ENCODE measurements around the gene SLC23A1.
"Not testable (repeated sequence)": the region's sequence is repeated elsewhere in the genome, so short reads cannot be mapped to it uniquely, and the experiment has no call there.

Gene SLC23A1

GRCh38 chr5:139354186-139354585, 28.9 kb downstream of the SLC23A1 start:
- H3K27ac ChIP-seq: no peak overlapping the region
- no peak overlapping the region for H3K4me3 ChIP-seq (ENCODE audit: low read depth, low read length)
- DNase-seq: no peak
- peaks cover 2% of the 10 kb centered on the region for H3K36me3 ChIP-seq (replicated peaks)
- in situ Hi-C loops (cut with HindIII; ENCODE audit: low pct_ligation_motif_present, low sequenced_read_pairs): no loop called here
- no peaks in the 10 kb centered on the region for H3K27me3 ChIP-seq (replicated peaks)
- TF ChIP-seq CTCF (IDR thresholded peaks at IDR 0.05; ENCODE audit: low read depth, low read length, missing control alignments): no peak

GRCh38 chr5:139347863-139348262, 35.2 kb downstream of the SLC23A1 start:
- H3K27me3 ChIP-seq (replicated peaks); H3K4me3 ChIP-seq (ENCODE audit: low read depth, low read length); in situ Hi-C loops (cut with HindIII; ENCODE audit: low pct_ligation_motif_present, low sequenced_read_pairs); H3K36me3 ChIP-seq (replicated peaks); DNase-seq; H3K27ac ChIP-seq: not testable (repeated sequence)

GRCh38 chr5:139345442-139345841, 37.7 kb downstream of the SLC23A1 start:
- H3K4me3 ChIP-seq (ENCODE audit: low read depth, low read length); H3K27me3 ChIP-seq (replicated peaks); H3K36me3 ChIP-seq (replicated peaks); in situ Hi-C loops (cut with HindIII; ENCODE audit: low pct_ligation_motif_present, low sequenced_read_pairs); H3K27ac ChIP-seq; DNase-seq: not testable (repeated sequence)

- H3K4me3 ChIP-seq (ENCODE audit: low read depth, low read length): no peak overlapping the region
- no peak for TF ChIP-seq CTCF (IDR thresholded peaks at IDR 0.05; ENCODE audit: low read depth, low read length, missing control alignments)
- in situ Hi-C loops (cut with HindIII; ENCODE audit: low pct_ligation_motif_present, low sequenced_read_pairs): no loop called here
- H3K27ac ChIP-seq: no peak overlapping the region
- no peak for DNase-seq
- H3K27me3 ChIP-seq (replicated peaks): no peaks in the 10 kb centered on the region
- peaks cover 7% of the 10 kb centered on the region for H3K36me3 ChIP-seq (replicated peaks)
These were observed 38.9 kb downstream of the SLC23A1 start for GRCh38 chr5:139344177-139344576.

- no peak for DNase-seq
- TF ChIP-seq CTCF (IDR thresholded peaks at IDR 0.05; ENCODE audit: low read depth, low read length, missing control alignments): no peak
- Histone ChIP-seq H3K27ac (no peak overlapping the region), H3K4me3 (ENCODE audit: low read depth, low read length) (peak overlapping the region; percentile 99), H3K27me3 (replicated peaks) (no peaks in the 10 kb centered on the region), H3K36me3 (replicated peaks) (peaks cover 7% of the 10 kb centered on the region)
- in situ Hi-C loops (cut with HindIII; ENCODE audit: low pct_ligation_motif_present, low sequenced_read_pairs): no loop called here
These were observed 39.6 kb downstream of the SLC23A1 start for GRCh38 chr5:139343476-139343875.

- no peak for TF ChIP-seq CTCF (IDR thresholded peaks at IDR 0.05; ENCODE audit: low read depth, low read length, missing control alignments)
- peak overlapping the region; percentile 100 for H3K27ac ChIP-seq
- DNase-seq: no peak
- no peaks in the 10 kb centered on the region for H3K27me3 ChIP-seq (replicated peaks)
- in situ Hi-C loops (cut with HindIII; ENCODE audit: low pct_ligation_motif_present, low sequenced_read_pairs): no loop called here
- peaks cover 3% of the 10 kb centered on the region for H3K36me3 ChIP-seq (replicated peaks)
- peak overlapping the region; percentile 99 for H3K4me3 ChIP-seq (ENCODE audit: low read depth, low read length)
These were observed 40.7 kb downstream of the SLC23A1 start for GRCh38 chr5:139342423-139342723.

GRCh38 chr5:139341689-139342422, 41.2 kb downstream of the SLC23A1 start, which contains the start of gene PAIP2:
Gene PAIP2, plus strand, starts transcription at chr5:139341854. Its CDS starts 21,931 bp downstream, at chr5:139363785.
- in situ Hi-C loops (cut with HindIII; ENCODE audit: low pct_ligation_motif_present, low sequenced_read_pairs): no loop called here
- H3K27me3 ChIP-seq (replicated peaks): no peaks in the 10 kb centered on the region
- peak; percentile 98 for DNase-seq
- H3K36me3 ChIP-seq (replicated peaks): peaks cover 2% of the 10 kb centered on the region
- H3K4me3 ChIP-seq (ENCODE audit: low read depth, low read length): peak within 1 kb of the TSS; percentile 99
- peak within 1 kb of the TSS; percentile 100 for H3K27ac ChIP-seq
- TF ChIP-seq CTCF (IDR thresholded peaks at IDR 0.05; ENCODE audit: low read depth, low read length, missing control alignments): peak; percentile 83
